Right lung (tissue), 5 donors: ENCODE results near the gene KLHL7. TPM values are rescaled to one million over a fixed set of nuclear protein-coding genes. Genes with fewer than 3 reads are reported as not detected.
A peak's percentile ranks its signal among the peaks of the same experiment; 100 is the strongest.
"Not testable (repeated sequence)": the region's sequence is repeated elsewhere in the genome, so short reads cannot be mapped to it uniquely, and the experiment has no call there.

Experiments used
- DNase-seq, 2 donors: peaks; one replicate each; pipeline ENCODE4 v3.0.0-alpha.2; 2013
- polyA plus RNA-seq, 5 donors: library from polyadenylated mRNA; unstranded; fragments of 120-200 nt; gene quantifications; one replicate each; pipeline versions ENCODE4 v1.2.1 to v1.2.3, GENCODE V29; 2013; ENCODE audit warnings: inconsistent platforms in 1 of 5, low replicate concordance in 1 of 5; ENCODE audit not compliant: insufficient read length in 5 of 5, insufficient read depth in 1 of 5

Gene KLHL7
- polyA plus RNA-seq, 5 donors: 38.4 to 62.3 (median 50.1) TPM

DNA sequence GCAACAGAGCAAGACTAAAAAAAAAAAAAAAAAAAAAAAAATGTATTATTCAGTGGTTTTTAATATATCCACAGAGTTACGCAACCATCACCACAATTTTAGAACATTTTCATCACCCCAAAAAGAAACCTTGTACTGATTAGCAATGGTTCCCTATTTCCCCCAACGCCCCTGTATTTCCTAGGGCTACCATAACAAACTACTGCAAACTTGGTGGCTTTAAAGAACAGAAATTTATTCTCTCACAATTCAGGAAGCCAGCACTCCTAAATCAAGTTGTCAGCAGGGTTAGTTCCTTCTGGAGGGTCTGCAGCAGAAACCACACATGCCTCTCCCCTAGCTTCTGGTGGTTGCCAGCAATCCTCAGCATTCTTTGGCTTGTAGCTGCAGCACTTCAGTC, 70.4 kb downstream of the KLHL7 start:
- no peak for DNase-seq

DNA sequence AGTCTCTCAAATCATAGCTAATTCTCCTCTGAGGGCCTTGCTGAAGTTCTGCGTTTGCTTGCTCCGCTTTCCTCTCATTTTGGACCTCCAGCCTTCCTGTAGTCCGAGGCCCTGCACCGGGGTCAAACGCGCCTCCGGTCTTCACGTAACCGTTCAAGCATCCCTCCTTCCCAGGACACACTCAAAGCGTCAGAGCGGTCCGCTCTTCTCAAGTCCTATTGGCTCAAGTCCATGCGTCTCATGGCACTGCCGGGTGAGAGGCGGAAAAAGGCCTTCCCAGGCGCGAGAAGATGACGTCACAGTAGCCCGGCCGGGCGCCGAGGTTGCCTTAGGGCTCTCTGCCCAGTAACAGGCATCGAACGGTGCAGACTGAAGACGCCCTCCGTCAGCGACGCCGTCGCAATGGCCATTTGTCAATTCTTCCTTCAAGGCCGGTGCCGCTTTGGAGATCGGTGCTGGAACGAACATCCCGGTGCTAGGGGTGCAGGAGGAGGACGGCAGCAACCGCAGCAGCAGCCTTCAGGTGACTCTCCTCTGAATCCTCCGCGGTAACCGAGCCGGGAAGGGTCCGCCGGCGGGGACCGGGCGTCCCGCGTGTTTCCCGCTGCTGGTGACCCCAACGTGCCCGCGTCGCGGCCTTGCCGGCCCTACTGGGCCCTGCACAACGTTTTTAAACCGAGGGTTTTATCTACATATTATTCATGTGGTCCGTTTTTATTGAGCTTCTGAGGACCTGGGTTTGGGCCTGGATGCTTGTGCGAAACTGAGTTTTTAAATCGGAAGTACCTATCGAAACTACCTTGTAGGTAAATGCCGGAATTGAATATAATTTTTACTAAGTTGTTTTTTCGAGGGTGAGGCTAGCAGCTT, 76.3 kb downstream of the KLHL7 start, which contains the start of gene NUP42:
Gene NUP42 (plus strand): TSS at position 365 of the 870 bp plus-strand sequence. CDS start 38 bp downstream, at position 403.
- DNase-seq: peak; percentile 97

DNA sequence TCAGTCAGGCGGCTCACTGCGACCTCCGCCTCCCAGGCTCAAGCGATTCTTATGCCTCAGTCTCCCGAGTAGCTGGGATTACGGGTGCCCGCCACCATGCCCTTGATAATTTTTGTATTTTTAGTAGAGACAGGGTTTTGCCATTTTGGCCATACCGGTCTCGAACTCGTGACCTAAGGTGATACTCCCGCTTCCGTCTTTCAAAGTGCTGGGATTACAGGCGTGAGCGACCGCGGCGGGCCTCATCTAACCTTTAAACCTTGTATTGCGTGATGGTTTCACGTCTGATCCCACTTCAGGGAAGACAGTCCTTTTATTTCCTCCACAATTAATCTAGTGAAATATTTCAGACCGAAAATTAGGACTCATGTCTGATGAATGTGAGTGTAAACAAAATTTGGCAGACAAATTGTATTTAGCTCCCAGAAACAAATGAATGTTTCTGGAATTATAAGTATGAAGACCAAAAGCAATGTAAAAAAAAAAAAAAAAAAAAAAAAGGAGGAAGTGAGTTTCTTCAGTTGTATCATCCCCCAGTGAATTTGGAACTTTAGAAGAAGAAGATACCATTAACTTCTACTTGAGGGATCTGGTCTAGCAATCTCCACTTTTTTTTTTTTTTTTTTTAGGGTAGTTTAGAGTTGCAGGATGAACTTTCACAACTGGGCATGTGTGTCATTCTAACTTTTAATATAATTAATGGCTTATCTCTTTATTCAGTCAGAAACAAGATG, 77.9 kb downstream of the KLHL7 start:
- DNase-seq: no peak

DNA sequence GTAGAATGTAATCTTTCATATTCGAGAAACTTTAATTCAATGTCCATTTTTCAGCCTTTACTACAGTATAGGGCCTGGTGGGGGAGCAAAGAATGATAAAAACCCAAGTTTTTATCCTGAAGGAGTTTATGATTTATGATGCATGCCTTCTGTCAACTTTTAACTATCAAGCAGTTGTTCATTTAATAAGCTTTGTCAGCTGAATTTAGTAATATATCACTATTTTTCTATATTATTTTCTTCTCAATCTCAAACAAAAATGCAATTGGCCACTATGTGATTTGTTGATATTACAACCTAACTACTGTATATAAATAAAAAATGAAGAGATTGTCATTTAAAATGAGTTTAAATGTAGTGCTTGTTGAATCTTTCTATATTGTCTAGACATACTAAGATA, 78.7 kb downstream of the KLHL7 start:
- no peak for DNase-seq

DNA sequence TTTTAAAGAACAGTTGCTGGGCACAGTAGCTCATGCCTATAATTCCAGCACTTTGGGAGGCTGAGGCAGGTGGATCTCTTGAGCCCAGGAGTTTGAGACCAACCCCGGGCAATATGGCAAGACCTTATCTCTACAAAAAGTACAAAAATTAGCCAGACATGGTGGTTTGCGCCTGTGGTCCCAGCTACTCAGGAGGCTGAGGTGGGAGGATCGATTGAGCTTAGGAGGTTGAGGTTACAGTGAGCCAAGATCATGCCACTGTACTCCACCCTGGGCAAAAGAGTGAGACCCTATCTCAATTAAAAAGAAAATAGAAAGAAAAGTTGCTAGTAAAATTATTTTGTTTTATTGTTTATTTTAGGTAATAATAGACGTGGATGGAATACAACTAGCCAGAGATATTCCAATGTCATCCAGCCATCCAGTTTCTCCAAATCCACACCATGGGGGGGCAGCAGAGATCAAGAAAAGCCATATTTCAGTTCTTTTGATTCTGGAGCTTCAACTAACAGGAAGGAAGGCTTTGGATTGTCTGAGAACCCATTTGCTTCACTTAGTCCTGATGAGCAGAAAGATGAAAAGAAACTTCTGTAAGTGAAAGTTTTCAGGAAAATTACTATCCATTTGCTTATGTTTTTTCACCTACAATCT, 79.2 kb downstream of the KLHL7 start:
- no peak for DNase-seq

DNA sequence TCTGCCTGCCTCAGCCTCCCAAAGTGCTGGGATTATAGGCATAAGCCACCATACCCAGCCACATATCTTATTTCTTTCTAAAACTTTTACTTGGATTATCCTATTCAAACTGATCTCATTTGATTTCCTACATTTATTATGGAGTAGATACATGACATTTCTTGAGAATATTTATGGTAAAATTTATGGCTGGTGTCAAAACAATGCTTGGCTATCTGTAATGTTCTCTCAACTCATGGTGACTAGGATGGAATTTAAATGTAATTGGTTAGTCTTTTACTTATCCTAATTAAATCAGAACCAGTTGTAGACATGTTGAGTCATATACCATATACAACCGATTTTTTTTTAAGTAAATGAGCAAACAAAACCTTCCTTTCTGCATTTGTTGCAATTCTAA, 80.4 kb downstream of the KLHL7 start:
- no peak for DNase-seq

DNA sequence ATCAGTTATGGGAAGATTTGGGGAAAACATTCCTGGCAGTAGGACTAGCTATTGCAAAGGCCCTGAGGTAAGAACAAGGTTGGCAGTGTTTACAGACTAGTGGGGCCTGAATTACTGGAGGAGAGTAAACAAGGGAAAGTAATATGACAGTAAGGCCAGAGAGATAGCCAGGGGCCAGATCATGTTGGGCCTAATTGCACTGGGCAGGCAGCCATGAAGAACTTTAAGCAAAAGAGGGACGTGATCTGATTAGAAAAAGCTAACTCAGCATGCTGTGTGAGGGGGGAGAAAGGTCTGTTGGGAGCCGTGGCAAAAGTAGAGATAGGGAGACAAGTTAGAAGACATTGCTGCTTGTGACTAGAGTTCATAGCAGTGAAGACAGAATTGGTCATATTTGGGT, 85.4 kb downstream of the KLHL7 start:
- DNase-seq: no peak

DNA sequence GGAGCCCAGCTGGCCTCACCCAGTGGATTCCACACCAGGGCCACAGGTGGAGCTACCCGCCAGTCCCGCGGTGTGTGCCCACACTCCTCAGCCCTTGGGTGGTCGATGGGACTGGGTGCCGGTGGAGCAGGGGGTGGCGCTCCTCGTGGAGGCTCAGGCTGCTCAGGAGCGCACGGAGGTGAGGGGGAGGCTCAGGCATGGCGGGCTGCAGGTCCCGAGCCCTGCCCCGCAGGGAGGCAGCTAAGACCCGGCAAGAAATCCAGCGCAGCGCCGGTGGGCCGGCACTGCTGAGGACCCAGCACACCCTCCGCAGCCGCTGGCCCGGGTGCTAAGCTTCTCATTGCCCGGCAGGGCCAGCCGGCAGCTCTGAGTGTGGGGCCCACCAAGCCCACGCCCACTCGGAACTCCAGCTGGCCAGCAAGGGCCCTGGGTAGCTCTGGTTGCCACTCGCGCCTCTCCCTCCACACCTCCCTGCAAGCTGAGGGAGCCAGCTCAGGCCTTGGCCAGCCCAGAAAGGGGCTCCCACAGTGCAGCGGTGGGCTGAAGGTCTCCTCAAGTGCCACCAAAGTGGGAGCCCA, 88.2 kb downstream of the KLHL7 start:
- not testable (repeated sequence) for DNase-seq

DNA sequence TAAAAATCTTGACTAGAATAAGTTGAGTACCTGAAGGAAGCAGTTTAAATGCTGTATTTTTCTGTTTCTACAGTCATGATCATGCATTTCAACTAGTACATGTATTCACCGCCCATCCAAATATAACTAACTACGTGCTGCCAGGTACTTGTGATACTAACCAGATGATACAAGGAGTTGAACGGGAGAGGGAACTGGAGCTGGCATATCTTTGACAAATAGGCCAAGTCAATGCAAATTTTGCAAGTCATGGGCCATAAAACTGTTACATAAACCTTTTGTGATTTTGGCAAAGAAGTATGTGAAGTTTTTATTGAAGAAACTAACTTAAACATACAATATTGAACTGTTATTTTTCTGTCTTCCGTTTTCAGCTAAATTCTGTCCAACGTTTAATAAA, 90.7 kb downstream of the KLHL7 start:
- DNase-seq: no peak

DNA sequence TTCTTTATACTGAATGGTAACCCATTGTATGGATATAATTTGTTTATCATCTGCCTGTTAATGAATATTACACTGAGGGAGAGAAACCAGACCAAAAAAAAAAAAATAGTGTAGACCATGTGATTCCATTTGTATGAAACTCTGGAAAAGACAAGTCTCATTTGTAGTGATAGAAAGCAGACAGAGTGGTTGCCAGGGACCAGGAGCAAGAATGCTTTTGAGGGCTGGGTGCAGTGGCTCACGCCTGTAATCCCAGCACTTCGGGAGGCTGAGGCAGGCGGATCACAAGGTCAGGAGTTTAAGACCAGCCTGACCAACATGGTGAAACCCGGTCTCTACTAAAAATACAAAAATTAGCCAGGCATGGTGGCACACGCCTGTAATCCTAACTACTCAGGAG, 92.2 kb downstream of the KLHL7 start:
- DNase-seq: not testable (repeated sequence)

DNA sequence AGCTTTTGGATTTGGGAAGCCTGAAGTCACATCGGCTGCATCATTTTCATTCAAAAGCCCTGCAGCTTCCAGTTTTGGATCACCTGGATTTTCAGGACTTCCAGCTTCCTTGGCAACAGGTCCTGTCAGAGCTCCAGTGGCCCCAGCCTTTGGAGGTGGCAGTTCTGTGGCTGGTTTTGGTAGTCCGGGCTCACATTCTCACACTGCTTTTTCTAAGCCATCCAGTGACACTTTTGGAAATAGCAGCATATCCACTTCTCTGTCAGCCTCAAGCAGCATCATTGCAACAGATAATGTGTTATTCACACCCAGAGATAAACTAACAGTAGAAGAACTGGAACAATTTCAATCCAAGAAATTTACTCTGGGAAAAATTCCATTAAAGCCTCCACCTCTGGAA, 94.7 kb downstream of the KLHL7 start:
- DNase-seq: no peak

DNA sequence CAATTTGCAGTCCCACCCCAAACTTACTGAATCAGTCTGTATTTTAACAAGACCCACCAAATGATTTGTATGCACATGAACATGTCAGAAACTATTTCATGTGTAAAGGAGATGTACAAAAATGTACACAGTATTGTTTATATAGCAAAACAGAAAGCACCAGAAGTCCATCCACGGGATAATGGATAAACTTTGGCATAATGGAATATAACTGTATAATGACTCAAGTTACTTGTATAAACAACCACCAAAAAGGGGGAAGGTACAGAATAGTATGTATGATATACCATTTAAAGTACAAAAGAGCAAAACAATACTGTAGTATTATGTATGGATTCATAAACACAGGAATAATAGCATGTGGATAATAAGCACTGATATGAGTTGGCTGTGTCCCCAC, 98.7 kb downstream of the KLHL7 start:
- DNase-seq: no peak

DNA sequence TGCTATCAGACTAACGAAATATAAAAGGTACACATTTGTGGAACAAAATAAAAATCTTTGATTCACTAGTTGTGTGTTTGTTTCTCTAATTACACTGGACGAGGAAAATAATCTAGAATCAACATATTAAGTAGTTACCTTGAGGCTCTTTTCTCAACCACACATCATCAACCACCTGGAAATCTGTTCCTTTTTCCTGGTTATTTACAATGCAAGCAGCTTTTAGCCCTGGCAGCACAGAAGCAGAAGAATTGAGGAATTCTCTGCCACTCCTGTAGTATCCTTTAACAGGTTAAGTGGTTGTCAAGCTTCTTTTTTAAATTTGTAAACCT, 100.0 kb downstream of the KLHL7 start:
- no peak for DNase-seq

DNA sequence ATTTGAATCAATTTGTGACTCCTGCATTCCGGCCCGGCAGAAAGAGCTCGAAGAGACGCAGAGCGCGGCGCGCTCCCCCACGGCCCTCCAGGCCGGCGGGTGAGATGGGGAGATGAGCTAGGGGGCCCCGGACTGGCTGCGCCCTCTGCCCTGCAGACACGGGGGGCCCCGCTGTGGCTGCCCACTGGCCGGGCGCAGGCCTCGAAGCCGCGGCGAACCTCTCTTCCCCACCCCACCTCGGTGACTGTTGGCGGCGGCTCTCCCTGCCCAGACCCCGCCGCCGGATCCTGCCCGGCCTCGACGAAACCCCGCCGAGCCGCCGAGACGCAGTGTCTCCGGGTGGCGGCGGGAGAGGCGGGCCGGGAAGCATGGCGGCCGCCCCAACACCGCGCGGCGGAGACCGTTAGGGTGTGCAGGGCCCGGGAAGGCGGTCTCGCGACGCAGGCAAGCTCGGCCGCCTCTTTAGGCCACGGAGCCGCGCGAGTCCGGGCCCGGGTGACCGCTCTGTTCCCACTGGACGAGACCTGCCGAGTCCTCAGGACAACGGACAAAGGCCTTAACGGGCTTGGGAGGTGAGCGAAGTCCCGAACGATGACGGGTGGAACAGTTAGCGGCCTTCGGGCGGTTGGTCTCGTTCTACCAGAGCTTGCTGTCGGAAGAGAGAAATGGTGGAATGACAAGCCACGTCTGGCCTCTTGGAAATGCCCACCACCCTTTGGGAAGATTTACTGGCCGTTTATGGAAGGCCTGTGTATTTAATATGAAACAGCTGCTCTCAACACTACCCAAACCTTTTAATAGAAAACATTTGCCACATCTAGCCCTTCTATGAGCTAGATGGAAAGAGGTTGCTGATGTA, 100.6 kb downstream of the KLHL7 start:
- peak; percentile 38 to 47 for DNase-seq

DNA sequence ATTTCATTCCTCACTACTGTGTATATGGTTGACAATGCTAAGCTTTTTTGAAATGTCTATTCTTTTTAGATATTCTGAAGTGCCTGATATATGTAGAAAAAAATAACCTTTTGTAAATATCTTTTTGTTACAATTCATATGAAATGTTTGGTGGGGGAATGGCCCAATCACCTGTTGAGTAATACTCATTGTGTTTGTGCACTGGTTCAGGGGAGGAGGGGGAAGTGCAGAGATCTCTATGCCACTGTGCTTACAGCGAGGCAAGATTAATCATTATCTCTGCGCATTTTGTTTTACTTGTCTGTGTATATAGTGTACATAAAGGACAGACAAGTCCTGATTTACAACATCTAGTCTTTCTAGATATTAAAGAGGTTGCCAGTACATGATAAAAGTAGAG, 101.4 kb downstream of the KLHL7 start:
- no peak for DNase-seq

DNA sequence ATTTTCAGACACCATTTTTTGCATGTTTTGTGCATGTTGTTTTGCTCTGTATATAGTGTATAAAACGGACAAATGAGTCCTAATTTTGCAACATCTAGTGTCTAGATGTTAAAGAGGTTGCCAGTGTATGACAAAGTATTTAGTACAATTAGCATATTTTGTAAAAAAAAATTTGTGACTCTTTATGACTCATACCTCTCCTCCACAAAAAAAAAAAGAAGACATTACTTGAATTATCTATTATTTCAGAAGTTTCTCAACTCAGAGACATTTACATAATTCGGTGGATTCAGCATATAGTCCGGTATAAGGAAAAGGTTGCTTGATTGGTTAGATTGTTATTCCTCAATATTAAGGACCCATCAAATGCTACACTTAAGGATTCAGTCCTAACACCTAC, 102.3 kb downstream of the KLHL7 start:
- DNase-seq: no peak

DNA sequence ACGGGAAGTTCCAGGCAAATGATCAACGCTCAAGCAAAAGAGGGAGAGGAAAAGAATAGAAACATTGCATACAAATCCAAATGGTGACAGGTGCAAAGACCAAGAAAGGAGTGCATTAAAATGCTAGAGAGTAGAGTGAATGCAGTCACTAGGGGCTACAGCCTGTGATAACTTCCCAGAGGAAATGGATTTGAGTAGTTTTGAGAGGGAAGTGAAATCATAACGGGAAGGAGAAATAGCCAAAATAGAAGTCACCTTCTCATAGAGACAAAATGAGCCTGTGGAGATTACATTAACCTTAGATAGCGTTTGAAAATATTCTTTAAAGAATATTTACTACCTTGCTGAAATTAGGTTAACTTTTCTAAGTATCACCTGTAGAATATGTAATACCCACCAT, 102.7 kb downstream of the KLHL7 start:
- DNase-seq: no peak

DNA sequence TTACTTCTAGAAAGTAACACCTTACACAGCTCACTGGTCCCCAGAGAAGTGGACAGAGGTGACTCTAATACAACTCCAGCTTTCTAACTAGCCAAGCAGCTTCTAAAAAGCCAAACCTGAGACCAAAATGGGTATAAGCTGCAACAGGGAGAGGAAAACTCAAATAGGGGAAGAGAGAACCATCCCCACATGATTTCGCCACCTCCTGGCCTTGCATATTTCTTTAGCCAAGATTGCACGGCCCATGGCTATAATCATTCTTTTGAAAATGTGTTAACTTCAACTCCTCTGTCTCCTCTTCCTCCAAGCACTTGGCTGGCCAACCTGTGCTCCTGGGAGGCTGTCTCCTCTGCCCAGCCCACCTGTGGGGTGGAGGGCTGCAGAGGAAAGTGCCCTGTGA, 104.9 kb downstream of the KLHL7 start:
- DNase-seq: no peak

DNA sequence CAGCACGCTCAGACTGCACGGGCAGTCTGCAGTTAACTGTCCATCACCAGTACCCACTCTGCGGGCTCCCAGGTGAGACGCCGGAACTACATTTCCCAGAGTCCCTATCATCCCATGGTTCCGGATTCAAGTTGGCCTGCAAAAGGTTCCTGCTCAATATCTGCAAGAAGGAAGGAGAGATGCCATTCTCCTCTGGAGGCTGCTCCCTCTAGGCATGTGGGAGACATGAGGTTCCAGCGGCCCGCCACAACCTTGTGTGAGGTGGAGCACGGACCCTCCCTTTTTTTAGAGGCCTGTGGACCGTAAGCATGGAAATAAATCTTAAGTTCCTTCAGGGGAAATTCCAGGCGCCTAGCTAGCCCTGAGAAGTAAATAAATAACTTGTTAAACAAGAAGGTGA, 106.0 kb downstream of the KLHL7 start:
- DNase-seq: no peak

DNA sequence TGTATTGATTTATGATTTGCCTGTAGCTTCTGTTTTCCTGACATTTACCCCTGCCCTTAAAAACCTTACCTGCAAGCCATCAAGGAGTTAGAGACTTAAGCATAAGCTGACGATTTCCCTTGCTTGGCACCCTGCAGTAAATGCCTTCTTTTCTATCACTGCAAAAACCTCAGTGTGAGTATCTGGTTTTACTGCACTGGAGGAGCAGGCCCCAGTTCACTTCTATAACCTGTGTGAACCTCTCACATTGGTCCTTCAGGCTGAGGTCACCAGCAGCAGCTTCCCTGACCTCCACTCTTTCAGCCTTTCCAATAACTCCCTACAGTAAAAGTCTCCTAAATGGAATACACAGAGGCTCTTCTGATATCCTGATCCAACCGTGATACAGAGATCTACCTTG, 106.8 kb downstream of the KLHL7 start:
- no peak for DNase-seq

DNA sequence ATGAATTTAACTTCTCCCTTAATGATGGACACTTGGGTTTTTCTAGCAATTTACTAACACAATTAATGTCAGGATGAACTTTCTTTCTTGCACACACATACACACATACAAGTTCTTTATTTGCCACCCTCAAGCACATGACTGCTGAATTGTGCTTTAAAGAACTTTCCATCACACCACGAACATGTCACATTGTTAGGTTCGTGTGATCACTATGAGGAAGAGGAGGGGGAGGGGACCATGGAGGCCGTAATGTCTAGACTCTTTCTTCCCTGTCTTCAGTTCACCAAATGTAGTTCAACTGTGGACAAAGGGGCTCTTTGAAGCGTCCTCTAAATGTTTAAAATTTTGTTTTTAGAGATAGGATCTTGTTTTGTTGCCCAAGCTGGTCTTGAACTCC, 107.3 kb downstream of the KLHL7 start:
- no peak for DNase-seq
